ENCODE measurements around the gene CALU.

CALU gene

DNA sequence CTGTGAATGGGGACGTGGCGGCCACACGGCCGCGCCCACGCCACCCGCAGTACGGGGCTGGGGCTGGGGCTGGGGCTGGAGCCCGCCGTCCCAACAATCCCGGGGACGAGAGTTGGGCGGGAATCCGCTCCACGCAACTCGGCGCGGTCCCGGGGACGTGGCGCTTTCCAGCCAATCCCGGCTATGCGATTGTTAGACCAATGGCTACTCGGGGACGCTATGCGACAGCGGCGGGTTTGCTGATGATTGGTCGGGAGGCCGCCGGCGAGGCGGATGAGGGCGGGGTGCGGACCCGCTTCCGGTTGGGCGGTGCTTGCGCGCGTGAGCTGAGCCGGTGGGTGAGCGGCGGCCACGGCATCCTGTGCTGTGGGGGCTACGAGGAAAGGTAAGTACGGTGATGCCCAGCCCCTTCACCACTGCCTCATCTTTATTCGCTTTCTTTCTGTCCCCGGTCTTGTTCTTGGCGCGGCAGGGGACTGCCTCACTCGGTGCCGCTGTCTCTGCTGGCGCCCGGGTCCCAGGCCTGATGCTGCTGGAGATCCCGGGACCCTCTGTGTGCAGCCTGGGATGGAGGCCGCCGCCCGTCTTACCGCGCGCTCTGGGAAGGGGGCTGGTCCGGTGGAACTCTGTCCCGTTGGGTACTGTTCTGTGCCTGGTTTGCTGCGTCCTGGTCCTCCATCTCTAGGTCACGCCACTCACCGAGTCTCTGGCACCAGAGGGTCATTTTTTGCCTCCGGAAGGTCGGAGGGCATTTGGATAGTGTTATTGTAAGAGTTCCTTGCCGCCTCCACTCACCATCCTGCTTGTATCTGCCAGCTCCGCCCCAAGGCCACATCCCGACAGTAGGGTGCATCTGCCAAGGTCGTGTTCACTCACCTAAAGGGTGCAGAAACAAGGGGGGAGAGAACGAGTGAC lies at the start of gene CALU:
TSS of gene CALU (plus strand) at position 312 of the 915 bp plus-strand sequence. CDS start 9,225 bp downstream, outside the sequence.
- DNase-seq: peak; percentile 99

DNA sequence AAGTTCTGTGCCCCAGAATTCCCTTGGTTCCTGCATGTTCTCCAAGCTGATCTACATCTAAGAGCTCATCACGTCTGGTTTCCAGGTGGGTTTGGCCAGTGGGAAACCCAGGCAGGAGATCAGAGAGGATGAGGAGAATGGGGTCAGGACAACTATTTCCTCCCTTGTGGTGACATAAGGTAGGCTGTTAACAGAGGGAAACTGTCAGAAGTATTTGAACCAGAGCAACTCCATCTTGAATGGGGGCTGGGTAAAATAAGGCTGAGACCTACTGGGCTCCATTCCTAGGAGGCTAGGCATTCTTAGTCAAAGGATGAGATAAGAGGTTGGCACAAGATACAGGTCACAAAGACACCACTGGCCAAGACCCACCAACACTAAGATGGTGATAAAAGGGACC lies 47.9 kb upstream of the CALU start:
- DNase-seq: no peak

- no peak for DNase-seq
These were observed 46.4 kb upstream of the CALU start for GRCh38 chr7:128692623-128693270.

DNA sequence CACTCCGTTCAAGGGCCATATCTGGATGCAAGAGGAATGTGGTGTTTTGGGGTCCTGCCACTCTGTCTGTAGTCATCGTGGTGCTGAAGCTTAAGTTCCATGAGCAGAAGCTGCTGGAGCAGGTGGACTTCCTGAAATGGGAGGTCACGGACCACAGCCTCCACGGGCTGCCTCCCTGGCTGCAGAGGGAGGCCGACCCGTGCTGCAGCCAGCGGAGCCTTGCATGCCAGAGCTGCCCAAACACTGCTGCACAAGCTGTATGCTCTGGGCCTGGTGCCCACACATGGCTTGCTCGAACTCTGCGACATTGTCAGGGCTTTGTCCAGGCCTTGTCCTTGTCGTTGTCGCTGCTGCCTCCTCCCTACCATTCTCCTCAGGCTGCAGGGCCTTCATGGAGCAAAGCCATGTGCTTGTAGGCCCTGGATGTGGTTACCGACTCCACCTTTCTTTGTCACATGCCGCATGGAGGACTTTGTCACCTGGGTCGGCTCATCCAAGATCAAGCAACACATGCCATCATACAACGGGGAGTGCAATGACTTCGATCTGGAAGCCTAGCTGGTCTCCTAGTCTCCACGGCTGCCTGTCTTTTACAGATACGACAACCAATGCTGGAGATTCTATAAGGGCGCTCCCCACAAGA lies 45.7 kb upstream of the CALU start:
- DNase-seq: no peak

DNA sequence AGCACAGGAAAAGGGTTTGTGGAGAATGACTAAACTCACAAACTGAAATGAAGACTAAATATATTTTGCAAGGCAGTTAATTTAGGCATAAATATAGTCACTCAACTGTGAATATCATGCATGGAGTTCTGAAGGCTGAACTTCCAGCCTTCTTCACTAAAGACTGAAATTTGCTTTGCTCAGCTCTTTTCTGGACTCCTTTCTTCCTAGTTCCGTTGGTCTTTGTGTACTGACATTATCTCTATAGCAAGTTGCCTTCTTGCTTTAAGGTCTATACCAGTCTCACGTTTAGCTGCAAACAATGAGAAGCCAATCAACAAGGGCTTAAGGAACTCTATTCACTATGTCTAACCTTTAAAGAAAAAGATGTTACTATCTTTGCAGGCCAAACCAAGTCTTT lies 44.4 kb upstream of the CALU start:
- no peak for DNase-seq

DNA sequence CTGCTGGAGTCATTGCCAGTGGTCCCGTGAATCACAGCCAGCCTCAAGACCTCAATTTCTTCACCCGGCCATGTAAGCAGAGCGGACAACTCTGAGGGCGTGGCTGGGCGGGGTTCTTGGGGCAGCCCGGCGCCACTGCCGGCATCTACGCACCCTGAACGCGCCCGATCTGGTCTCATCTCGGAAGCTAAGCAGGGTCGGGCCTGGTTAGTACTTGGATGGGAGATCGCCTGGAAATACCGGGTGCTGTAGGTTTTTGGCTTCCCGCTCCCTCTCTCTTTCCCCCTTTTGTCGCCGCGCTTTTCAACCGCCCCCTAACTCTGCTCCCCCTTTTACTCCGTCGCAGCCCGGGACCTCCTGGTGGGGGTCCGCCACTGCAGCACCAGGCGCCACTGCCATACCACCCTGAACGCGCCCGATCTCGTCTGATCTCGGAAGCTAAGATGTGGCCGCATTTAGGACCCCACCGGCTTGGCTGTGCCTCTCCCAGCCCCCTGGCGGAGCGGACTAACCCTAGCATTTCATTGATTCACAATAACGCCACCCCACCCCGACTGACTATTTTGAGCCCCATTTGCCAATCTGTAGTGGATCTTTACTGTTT lies 41.8 kb upstream of the CALU start:
- DNase-seq: peak; percentile 79

- no peak for DNase-seq
These were observed 39.9 kb upstream of the CALU start for GRCh38 chr7:128699196-128699712.

DNA sequence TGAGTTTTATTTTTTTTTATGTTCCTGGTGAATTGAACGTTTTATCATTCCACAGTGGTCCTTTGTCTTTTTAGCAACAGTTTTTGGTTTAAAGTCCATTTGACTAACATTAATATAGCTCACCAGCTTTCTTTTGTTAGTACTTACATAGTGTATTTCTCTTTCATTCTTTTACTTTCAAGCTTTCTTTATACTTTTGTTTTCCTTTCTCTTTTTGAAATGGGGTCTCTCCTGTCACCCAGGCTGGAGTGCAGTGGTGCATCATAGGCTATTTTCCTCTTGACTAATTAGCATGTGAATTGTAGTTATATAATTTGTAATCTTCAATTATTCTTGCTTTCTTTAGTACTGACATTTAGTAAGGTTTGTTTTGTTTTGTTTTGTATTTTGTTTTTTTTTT lies 39.3 kb upstream of the CALU start:
- DNase-seq: no peak

GRCh38 chr7:128701062-128701785 lies 37.9 kb upstream of the CALU start:
- no peak for DNase-seq

DNA sequence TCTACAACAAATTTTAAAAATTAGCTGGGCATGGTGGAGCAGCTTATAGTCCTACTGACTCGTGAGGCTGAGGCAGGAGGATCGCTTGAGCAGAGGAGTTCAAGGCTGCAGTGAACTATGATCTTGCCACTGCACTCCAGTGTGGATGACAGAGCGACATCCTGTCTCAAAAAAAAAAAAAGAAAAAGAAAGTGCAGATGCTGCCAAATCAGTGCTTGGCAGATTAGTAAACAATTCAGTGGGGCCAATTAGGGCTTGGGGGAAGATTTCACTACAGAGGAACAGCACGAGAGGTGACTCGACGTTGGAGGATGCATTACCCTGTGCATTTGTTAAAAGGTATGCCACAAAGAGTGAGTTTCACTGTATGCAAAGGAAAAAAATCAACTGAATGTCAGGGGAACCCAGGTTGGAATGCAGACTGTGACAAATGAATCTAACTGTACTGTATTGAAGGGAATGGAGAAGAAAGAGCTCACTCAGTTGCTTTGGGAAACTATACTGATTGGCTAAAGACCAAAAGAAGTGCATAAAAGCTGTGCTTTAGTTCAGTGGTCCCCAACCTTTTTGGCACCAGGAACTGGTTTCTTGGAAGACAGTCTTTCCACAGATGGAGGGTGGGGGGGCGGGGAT lies 35.4 kb upstream of the CALU start:
- DNase-seq: peak; percentile 82

GRCh38 chr7:128705891-128706333 lies 33.2 kb upstream of the CALU start:
- peak; percentile 76 for DNase-seq

GRCh38 chr7:128707752-128708151 lies 31.4 kb upstream of the CALU start:
- no peak for DNase-seq

DNA sequence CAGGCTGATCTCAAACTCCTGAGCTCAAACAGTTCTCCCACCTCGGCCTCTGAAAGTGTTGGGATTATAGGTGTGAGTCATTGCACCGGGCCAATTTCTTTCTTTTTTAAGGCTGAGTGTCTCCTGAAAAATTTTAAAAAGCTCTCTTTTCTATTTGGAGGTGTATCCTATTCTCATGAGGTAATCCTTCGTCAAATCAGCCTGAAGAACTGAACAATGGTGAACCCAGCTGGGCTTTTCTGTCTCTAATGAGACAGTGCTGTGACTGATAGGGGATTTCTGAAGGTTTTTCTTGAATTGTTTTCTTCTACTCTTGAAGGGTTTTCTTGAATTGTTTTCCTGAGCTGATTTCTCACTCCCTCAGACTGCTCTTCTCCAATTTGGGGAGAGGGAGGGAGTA lies 30.9 kb upstream of the CALU start:
- DNase-seq: no peak

GRCh38 chr7:128708824-128709223 lies 30.3 kb upstream of the CALU start:
- no peak for DNase-seq

DNA sequence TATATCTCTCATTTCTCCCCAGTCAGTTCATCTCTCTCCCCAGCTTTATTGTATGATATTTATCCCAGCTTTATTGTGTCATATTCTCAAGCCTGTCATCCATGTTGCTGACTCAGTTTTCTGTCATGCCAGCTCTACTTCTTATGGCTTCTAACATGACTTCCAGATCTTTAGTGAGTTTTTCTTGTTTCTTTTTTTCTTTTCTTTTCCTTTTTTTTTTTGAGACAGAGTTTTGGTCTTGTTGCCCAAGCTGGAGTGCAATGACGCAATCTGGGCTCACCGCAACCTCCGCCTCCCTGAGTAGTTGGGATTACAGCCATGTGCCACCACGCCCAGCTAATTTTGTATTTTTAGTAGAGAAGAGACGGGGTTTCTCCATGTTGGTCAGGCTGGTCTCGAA lies 28.7 kb upstream of the CALU start:
- DNase-seq: no peak

- no peak for DNase-seq
These were observed 25.4 kb upstream of the CALU start for GRCh38 chr7:128713794-128714193.

DNA sequence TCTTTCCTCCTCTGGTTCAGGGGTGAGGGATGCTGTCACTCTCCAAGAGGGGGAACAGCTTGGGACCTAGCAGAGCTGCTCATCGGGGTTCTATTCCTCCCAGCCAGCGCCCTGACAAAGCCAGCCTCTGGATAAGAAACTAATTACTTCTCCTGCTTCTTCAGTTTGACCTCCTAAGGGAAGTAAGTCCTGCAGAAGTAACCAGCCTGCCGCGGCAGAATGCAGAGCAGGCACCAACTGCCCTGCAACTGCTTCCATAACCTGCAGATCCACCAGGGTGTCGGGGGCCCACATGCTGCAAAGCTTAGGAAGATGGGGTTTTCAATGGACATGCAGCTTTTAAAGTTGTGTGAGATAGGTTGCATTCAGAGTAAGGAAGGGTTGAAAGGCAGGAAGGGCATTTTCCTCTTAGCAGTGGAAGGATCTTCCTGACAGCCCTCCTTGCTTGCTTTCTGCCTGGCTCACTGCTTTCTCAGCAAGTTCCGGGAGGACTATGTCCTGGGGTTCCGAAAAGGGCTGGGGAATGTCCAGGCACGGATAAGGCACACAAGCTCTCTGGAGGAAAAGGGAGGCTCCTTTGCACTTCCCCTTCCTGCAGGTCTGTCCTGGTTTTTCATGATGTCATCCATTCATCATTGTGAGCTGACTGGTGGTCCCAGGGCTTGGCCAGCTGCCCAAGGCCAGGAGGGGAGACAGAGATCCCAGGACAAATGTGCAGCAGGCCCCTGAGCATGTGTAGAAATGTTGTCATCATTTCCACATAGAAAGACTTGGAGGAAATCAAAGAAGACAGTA lies 24.3 kb upstream of the CALU start:
- no peak for DNase-seq

DNA sequence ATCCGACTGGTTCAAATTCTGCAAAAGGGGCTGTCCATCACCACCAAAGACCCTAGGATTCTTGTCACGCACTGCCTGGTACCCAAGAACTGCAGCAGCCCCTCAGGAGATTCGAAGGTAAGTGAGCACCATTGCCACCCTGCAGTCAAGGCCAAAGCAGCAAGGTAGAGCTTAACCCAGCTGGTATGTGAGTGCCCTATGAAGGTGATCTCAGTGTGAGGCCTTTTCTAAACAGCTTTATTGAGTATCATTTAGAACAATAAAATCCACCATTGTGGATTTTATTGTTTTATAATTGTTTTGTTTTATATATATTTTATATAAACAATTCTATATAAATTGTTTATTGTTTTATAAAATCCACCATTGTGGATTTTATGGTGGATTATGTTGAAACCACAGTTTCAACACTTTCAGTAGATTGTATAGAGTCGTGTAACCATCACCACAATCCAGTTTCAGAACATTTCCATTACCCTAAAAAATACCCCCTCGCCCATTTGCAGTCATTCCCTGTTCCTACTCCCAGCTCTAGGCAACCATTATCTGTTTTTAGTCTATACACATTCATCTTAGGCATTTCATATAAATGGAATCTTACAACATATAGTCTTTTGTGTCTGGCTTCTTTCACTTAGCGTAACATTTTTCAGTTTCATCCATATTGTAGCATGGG lies 20.1 kb upstream of the CALU start:
- no peak for DNase-seq

GRCh38 chr7:128721376-128721775 lies 17.8 kb upstream of the CALU start:
- DNase-seq: no peak

GRCh38 chr7:128724743-128725142 lies 14.4 kb upstream of the CALU start:
- no peak for DNase-seq

All from fibroblast of skin of right biceps (primary cell).